GM19455 (cell line): ENCODE results near the gene NFIA.

Experiments
- ATAC-seq: cut with Tn5 transposase; IDR thresholded peaks from one replicate; pipeline ENCODE4 v1.9.1; 2021; ENCODE audit not compliant: unreplicated experiment

The NFIA gene

DNA sequence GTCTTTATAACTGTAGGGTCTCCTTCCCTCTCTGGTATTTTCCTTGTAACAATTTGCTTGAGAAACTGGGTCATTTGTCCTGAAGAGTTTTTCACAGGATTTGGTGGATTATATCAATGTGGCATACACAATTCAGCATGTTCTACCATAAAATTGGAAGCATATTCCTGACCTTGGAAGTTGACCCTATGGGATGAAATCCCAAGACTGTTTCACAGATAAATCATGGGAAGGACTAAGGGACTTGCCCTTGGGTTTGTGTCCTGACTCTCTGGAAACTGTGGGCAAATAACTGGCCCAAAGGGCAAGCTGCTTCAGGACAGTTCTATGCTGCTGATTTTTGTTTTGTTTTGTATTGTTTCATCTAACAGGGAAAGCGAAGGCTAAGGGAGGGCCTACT lies 387.0 kb downstream of the NFIA start:
- ATAC-seq, result no peak

GRCh38 chr1:61472876-61473275 lies 390.5 kb downstream of the NFIA start:
- no peak for ATAC-seq

GRCh38 chr1:61474269-61474817 lies 392.0 kb downstream of the NFIA start:
- ATAC-seq, result no peak

GRCh38 chr1:61474963-61475362 lies 392.6 kb downstream of the NFIA start:
- no peak for ATAC-seq

DNA sequence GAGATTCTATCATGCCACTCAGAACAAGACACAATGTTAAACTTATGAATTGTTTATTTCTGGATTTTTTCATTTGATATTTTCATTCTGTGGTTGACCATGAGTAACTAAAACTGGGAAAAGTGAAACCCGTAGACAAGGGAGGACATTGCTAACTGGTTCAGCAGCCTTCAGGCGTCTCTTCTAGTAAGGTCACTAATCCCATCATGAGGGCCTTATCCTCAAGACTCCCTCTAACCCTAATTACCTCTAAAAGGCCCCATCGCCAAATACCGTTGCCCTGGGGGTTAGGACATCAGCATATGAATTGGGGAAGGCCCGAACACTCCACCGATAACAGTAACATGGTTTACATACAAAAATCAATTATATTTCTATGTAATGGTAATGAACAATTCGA lies 394.9 kb downstream of the NFIA start:
- ATAC-seq, result no peak

DNA sequence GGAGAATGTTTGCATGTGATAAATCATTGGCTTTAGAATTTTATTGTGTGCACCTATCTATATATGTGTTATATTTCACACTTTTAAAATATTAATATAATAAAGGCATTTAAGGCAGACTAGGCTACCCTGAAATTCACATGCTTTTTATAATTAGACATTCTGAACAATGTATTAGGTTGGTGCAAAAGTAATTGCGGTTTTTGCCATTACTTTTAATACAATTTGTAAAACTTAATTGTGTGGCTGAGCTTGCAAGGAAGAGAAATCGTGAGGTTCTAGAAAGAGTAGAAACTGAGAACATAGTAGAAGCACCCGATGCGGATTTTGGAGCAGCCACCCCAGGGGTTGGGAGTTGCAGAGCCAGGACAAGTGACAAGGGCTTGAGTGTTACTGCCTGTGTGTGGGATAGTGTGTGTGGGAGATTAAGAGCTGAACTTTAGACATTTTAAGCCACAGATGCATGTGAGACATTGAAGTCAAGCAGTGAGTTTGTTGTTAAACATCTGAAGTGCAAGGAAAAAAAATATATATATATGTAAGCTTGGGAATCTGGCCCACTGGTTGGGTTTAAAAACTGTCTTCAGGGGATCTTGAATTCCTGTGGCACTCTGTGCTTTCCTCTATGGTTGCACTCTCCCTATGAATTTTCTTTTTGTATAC lies 398.0 kb downstream of the NFIA start:
- no peak for ATAC-seq

DNA sequence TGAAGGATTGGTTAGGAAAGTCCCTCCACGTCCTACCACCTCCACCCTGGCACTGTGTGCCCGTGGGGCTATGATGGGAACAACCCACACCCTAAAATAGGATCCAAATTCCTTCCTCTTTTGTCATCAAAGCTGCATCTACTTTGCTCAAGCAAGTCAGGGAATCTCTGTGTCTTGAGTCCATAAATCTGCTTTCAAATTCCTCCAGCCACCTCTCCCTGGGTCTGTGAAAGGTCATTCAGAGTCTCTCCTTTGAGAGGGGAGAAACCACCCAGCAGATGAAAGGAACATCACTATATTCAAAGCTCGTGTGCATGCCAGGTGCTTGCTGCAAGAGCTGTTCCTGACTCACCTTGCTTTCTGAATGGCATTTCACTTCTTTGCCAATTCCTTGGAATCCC lies 399.0 kb downstream of the NFIA start:
- no peak for ATAC-seq

- ATAC-seq, result no peak
These were observed 399.9 kb downstream of the NFIA start for GRCh38 chr1:61482170-61482734.

DNA sequence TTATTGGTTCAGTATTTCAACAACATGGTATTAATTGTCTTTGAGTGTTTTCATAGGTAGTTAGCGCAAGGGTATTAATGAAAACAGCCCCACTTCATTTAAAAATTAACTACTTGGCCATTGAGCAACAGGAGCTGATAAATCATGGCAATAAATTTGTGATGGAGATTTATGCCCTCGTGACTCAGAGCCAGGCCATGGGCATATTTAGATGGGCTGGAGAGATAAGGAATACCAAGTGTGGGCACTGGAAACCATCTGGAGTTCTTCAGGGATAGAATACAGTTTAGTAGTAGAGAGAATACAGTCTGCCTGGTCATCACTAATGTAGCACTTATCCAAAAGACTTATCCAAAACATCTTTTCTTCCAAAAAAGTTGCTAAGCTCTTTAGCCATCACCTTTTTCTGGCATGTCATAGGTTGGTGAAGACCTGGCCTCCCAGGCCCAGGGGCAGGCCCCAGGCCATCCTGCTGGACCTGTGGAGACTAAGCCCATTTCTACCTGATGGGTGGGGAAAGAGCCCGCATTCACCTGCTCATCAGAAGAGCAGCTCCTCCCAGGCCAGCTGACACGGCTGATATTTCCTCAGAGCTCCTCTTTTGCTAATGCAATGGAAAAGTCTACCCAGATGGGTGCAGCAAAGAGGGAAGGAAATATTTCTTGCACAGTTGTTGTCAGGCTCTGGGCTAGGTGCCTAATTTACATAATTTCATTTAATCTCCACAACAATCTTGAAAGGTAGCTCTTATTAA lies 404.6 kb downstream of the NFIA start:
- ATAC-seq, result no peak

DNA sequence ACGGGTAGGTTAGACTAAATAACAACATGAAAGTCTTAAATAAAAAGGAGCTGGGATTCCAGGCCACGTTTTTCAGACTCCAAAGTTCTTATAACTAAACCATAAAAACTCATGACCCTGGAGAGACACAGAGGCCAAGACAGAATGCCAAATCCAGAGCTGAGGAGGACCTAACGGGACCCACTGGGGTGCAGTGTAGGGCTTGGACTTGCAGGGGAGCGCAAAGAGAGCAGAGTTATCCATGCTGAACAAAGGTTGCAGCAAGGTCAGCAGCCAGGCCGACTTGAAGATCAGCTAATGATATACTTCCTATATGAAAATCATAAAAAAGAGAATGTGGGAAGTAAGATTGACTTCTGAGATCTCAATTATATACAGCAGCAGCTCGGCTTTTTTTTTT lies 405.4 kb downstream of the NFIA start:
- no peak for ATAC-seq

DNA sequence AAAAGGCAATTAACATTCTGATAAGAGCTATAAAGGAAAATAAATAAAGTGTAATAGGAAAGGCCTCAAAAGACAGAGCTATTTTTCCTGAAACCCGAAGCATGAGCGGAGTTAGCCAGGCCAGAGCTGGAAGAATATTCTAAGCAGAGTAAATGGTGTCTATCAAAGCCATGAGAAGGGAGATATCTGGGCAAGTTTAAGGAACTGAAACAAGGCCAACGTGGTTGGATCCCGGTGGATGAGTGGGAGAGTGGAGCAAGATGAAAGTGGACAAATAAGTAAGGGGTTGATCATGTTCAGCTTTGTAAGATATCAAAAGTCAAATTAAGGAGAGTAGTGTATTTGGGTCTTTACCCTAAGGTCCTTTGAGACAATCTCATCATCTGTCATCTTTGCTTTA lies 408.6 kb downstream of the NFIA start:
- ATAC-seq, result no peak

- no peak for ATAC-seq
These were observed 409.1 kb downstream of the NFIA start for GRCh38 chr1:61491497-61491896.

- ATAC-seq, result no peak
These were observed 411.6 kb downstream of the NFIA start for GRCh38 chr1:61494000-61494399.

- ATAC-seq, result no peak
These were observed 414.1 kb downstream of the NFIA start for GRCh38 chr1:61496501-61496900.

DNA sequence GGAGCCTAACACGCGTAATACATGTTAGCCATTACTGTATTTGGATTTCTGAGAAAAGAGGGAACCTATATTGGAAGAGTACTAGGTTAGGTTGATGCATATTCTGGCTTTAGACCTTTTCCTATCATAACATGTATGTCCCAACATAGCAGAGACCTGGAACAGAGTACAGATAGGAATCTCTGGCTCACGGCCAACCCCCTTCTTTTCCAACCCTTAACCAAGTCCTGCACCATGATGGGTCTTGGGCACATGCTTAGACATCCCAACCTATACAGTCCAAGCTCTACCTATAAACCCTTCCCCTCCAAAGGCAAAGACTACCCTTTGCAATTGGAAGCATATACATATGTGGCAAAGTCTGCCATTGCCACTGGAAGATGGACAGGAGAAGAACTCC lies 414.7 kb downstream of the NFIA start:
- no peak for ATAC-seq

DNA sequence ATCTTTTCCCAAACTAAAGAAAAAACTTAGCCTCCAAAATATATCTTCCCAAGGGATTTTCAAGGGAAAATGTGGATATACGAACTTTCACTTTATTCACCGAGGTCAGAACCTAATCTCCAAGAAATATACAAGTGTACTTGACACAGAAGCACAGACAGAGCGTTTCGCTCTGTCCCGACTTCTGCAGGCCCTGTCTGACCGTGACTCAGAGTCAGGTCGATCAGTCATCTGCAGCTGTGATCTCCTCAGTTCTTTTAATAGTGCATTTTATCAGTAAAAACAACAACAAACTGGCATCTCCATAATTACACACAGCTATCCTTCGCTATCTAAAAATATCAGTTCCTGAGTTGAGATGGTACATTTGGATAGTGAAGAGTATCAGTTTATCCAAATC lies 416.0 kb downstream of the NFIA start:
- no peak for ATAC-seq

DNA sequence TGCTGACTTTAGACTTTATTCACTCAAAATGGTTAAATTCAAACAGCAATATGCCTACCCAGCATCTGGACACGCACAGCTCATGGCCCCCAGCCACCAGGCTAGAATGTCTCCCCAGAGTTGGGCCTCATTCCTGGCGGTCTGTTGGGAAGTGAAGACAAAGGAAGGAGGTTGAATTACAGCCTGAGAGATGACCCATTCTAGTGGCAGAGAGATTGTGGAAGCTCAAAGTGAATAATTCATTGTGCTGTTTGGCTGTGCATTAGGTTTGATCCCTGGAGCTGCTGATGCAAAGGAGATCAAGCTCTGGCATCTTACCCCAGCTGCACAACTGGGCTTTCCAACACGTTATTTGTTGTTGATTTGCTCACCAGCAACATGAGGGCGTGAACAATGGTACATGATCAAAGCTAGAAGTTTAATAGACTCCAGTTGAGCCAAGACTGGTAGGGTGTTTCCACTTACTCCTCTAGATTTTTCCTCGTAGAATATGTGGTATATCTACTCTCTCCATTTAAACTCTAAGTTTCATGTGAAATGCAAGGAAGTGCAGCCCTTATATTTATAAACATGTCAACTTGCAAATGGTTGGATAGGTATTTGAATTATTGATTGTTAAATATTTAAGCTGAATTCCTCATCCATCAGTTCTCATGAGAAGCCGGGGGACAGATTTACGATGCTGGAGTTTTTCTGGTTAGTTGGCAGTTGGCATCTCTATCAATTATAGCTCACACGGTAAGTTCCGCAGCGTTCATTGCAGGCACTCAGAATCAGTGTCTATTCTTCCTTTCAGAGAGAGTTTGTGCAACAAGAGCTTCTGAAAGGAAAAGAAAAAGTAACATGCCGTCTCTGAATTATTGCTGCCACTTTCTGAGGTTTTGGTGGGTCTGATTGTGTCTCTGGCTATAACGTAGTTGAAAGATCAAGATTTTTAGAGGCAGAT lies 419.9 kb downstream of the NFIA start:
- ATAC-seq, result no peak

DNA sequence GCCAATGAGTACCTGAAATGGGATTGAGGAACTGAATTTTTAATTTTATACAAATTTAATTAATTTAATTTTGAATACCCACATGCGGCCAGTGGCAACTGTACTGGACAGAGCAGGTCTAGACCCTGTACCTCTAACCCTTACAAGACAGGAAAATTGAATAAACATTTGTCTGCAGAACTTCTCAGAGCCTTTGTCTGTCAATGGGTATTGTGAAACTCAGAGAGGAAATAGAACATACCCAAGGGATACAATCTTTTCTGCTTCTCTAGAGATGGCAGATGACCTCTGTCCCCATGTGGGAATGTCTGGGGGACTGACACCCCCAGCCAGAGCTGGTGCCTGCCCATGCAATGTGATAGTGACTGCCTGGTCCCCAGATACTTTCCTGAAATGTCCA lies 421.9 kb downstream of the NFIA start:
- no peak for ATAC-seq

DNA sequence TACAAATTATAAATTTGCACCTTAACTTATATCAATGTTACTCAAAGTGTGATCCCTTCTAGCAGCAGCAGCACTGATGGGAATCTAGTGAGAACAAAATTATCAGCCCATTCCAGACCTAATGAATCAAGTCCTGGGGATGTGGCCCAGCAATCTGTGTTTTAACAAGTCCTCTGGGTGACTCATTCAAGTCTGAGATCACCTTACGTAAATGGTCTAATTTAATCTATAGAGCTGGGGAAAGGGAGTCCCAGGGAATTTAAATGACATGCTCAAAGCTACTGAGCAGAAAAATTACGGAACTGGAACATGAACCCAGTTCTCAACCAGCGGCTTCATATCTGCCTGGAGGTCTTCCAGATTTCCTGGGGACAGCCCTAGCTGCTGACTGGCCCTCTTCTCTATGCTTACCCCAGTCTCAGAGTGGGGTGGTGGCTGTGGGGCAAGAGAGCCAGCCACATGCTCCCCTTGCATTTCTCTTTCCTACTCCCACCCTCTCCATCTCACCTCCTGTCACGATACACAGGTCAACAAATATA lies 422.6 kb downstream of the NFIA start:
- ATAC-seq, result no peak

GRCh38 chr1:61506236-61506635 lies 423.9 kb downstream of the NFIA start:
- no peak for ATAC-seq
